Panc1 (cell line): ENCODE data around the gene NTN5.

Experiments
- CTCF ChIP-seq: fragments of 450-650 bp; IDR thresholded peaks from 2 replicates; pipeline ENCODE4 v1.5.1; 2017; ENCODE audit warnings: mild to moderate bottlenecking
- POLR2AphosphoS5 ChIP-seq: IDR thresholded peaks from 2 replicates; pipeline ENCODE4 v1.6.1; 2012; ENCODE audit warnings: mild to moderate bottlenecking, low read depth, low read length, moderate library complexity
- SIN3A ChIP-seq: IDR thresholded peaks from 2 replicates; pipeline ENCODE4 v1.6.1; 2012; ENCODE audit warnings: low read depth, mild to moderate bottlenecking, low read length, moderate library complexity, borderline replicate concordance; ENCODE audit not compliant: insufficient read depth
- TF ChIP-seq, protein P1 (sequence below), 2 experiments: IDR thresholded peaks; 2 replicates each; pipeline ENCODE4 v1.6.1; 2011 to 2012; ENCODE audit warnings: low read depth in 2 of 2, control low read depth in 1 of 2, low read length in 1 of 2, mild to moderate bottlenecking in 1 of 2, moderate library complexity in 1 of 2; ENCODE audit not compliant: insufficient read depth in 1 of 2

DNA sequence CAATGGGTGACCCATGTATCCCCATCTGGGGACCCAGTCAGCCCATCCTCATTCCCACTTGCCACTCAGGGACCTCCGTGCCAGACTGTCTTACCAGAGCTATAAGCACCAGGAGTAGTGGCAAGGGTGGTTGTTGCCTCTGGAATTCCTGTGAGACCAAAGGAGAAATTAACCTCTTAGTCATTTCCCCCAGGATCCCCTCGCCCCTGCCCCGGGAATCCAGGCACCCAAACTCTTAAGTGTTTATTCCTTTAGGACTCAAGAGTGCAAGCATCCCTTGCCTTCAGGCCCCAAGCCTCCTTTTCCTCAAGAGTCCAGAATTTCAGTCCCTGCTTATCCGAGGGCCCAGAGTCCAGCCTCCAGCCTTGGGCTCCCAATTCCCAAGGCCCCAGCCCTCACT lies 9.2 kb downstream of the NTN5 start:
- TF ChIP-seq, protein P1, sequence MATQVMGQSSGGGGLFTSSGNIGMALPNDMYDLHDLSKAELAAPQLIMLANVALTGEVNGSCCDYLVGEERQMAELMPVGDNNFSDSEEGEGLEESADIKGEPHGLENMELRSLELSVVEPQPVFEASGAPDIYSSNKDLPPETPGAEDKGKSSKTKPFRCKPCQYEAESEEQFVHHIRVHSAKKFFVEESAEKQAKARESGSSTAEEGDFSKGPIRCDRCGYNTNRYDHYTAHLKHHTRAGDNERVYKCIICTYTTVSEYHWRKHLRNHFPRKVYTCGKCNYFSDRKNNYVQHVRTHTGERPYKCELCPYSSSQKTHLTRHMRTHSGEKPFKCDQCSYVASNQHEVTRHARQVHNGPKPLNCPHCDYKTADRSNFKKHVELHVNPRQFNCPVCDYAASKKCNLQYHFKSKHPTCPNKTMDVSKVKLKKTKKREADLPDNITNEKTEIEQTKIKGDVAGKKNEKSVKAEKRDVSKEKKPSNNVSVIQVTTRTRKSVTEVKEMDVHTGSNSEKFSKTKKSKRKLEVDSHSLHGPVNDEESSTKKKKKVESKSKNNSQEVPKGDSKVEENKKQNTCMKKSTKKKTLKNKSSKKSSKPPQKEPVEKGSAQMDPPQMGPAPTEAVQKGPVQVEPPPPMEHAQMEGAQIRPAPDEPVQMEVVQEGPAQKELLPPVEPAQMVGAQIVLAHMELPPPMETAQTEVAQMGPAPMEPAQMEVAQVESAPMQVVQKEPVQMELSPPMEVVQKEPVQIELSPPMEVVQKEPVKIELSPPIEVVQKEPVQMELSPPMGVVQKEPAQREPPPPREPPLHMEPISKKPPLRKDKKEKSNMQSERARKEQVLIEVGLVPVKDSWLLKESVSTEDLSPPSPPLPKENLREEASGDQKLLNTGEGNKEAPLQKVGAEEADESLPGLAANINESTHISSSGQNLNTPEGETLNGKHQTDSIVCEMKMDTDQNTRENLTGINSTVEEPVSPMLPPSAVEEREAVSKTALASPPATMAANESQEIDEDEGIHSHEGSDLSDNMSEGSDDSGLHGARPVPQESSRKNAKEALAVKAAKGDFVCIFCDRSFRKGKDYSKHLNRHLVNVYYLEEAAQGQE (IDR thresholded peaks at IDR 0.05; ENCODE audit: insufficient read depth in 1 of 2, low read depth in 2 of 2, low read length in 1 of 2): no peak
- TF ChIP-seq CTCF (no peak), POLR2AphosphoS5 (no peak), SIN3A (no peak)
